ENCODE measurements around the gene PDX1. TPM values are rescaled to one million over a fixed set of nuclear protein-coding genes. Genes with fewer than 3 reads are reported as not detected.

PDX1 gene
- not detected for total RNA-seq

DNA sequence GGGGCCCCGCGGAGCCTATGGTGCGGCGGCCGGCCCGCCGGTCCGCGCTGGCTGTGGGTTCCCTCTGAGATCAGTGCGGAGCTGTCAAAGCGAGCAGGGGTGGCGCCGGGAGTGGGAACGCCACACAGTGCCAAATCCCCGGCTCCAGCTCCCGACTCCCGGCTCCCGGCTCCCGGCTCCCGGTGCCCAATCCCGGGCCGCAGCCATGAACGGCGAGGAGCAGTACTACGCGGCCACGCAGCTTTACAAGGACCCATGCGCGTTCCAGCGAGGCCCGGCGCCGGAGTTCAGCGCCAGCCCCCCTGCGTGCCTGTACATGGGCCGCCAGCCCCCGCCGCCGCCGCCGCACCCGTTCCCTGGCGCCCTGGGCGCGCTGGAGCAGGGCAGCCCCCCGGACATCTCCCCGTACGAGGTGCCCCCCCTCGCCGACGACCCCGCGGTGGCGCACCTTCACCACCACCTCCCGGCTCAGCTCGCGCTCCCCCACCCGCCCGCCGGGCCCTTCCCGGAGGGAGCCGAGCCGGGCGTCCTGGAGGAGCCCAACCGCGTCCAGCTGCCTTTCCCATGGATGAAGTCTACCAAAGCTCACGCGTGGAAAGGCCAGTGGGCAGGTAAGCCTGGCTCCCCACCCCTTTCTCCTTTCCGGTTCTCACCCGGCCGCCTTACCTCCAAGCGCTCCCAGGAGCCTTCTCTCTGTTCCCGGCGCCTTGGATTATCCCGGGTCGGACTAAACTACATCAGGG is at the start of gene PDX1:
Gene PDX1, plus strand, starts transcription at position 67 of the 743 bp plus-strand sequence. Its CDS starts 139 bp downstream, at position 206.
- TF ChIP-seq, protein P1, sequence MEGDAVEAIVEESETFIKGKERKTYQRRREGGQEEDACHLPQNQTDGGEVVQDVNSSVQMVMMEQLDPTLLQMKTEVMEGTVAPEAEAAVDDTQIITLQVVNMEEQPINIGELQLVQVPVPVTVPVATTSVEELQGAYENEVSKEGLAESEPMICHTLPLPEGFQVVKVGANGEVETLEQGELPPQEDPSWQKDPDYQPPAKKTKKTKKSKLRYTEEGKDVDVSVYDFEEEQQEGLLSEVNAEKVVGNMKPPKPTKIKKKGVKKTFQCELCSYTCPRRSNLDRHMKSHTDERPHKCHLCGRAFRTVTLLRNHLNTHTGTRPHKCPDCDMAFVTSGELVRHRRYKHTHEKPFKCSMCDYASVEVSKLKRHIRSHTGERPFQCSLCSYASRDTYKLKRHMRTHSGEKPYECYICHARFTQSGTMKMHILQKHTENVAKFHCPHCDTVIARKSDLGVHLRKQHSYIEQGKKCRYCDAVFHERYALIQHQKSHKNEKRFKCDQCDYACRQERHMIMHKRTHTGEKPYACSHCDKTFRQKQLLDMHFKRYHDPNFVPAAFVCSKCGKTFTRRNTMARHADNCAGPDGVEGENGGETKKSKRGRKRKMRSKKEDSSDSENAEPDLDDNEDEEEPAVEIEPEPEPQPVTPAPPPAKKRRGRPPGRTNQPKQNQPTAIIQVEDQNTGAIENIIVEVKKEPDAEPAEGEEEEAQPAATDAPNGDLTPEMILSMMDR (IDR thresholded peaks at IDR 0.05), result no peak
- TF ChIP-seq POLR2A (IDR thresholded peaks at IDR 0.05), result no peak
- H3K27me3 ChIP-seq, result peaks cover 45 to 100% (median 69%) of the 10 kb centered on the region in 4 donors
- no peaks in the 10 kb centered on the region for H3K9me3 ChIP-seq
- no peak for DNase-seq
- intact Hi-C loops (cut with DNase I), result no loop called here
- no peaks in the 10 kb centered on the region for H3K36me3 ChIP-seq
- WGBS, 2 donors, result 0 to 4% methylated on average over 4 to 10 of the region's 76 CpGs
- H3K4me3 ChIP-seq, result peak within 1 kb of the TSS; percentile 19 to 60 (median 32)
- H3K4me1 ChIP-seq, result peaks cover 29 to 66% (median 30%) of the 10 kb centered on the region in 3 donors
- no peak within 1 kb of the TSS for H3K27ac ChIP-seq

GRCh38 chr13:27878274-27878673 is 41.5 kb upstream of the PDX1 start:
- H3K9me3 ChIP-seq, result no peaks in the 10 kb centered on the region
- no peak overlapping the region for H3K4me3 ChIP-seq
- no peaks in the 10 kb centered on the region for H3K36me3 ChIP-seq
- DNase-seq, result no peak
- H3K27me3 ChIP-seq, result peaks cover 0 to 87% (median 0%) of the 10 kb centered on the region in 4 donors
- no peak overlapping the region for H3K27ac ChIP-seq
- no peaks in the 10 kb centered on the region for H3K4me1 ChIP-seq
- TF ChIP-seq, protein P1 (IDR thresholded peaks at IDR 0.05), result no peak
- intact Hi-C loops (cut with DNase I), result no loop called here
- WGBS, 2 donors, result 81 to 84% methylated on average over 5 of the region's 5 CpGs

DNA sequence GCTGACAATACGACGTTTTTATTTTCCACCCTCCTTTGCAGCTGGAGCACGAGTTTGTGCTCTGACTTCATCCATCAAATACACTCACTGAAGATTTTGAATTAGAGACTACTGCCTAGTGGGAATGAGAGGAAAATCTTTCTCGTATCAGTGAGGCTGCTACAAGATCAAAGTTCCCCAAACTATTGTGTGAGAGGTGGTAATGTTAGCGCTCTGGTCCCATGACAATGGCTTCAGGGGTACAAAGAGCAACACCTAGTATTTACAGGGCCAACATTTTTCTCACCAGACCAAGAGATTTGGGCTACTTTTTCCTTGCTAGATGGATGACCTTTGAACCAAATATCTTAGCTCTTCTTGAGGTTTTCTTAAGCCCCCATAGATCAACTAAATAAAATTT is 30.3 kb upstream of the PDX1 start:
- TF ChIP-seq, protein P1 (IDR thresholded peaks at IDR 0.05), result no peak
- no peak for TF ChIP-seq POLR2A (IDR thresholded peaks at IDR 0.05)
- no peaks in the 10 kb centered on the region for H3K36me3 ChIP-seq
- no peak overlapping the region for H3K27ac ChIP-seq
- 19 to 23% methylated on average over 5 of the region's 5 CpGs for WGBS, 2 donors
- intact Hi-C loops (cut with DNase I), result no loop called here
- H3K4me3 ChIP-seq, result no peak overlapping the region
- no peaks in the 10 kb centered on the region for H3K4me1 ChIP-seq
- no peak for DNase-seq
- peaks cover 0 to 38% (median 0%) of the 10 kb centered on the region in 4 donors for H3K27me3 ChIP-seq
- H3K9me3 ChIP-seq, result peaks cover 0 to 5% (median 0%) of the 10 kb centered on the region in 3 donors

DNA sequence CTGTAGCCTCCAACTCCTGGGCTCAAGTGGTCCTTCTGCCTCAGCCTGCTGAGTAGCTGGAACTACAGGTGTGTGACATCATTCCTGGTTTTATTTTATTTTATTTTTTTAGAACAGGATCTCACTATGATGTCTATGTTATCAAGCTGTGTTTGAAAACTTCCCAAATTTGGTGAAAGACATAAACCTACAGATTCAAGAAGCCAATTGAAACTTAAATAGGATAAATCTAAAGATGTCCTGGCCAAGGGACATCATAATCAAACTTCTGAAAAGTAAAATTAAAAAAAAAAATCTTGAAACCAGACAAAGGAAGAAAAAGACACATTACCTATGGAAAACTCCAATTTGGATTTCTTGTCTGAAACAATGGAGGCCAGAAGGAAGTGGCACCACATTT is 23.1 kb upstream of the PDX1 start:
- H3K36me3 ChIP-seq, result no peaks in the 10 kb centered on the region
- H3K4me1 ChIP-seq, result no peaks in the 10 kb centered on the region
- no peak for DNase-seq
- H3K27ac ChIP-seq, result no peak overlapping the region
- no peak for TF ChIP-seq POLR2A (IDR thresholded peaks at IDR 0.05)
- TF ChIP-seq, protein P1 (IDR thresholded peaks at IDR 0.05), result no peak
- intact Hi-C loops (cut with DNase I), result no loop called here
- peaks cover 0 to 50% (median 0%) of the 10 kb centered on the region in 4 donors for H3K27me3 ChIP-seq
- H3K4me3 ChIP-seq, result no peak overlapping the region
- H3K9me3 ChIP-seq, result peaks cover 0 to 5% (median 0%) of the 10 kb centered on the region in 3 donors

GRCh38 chr13:27904719-27905118 is 15.1 kb upstream of the PDX1 start:
- Histone ChIP-seq H3K4me1 (no peaks in the 10 kb centered on the region), H3K9me3 (no peaks in the 10 kb centered on the region), H3K36me3 (no peaks in the 10 kb centered on the region), H3K27ac (no peak overlapping the region), H3K4me3 (no peak overlapping the region), H3K27me3 (peaks cover 0 to 97% (median 2%) of the 10 kb centered on the region in 4 donors)
- TF ChIP-seq, protein P1 (IDR thresholded peaks at IDR 0.05), result no peak
- no peak for TF ChIP-seq POLR2A (IDR thresholded peaks at IDR 0.05)
- DNase-seq, result no peak
- 72 to 89% methylated on average over 3 of the region's 3 CpGs for WGBS, 2 donors
- intact Hi-C loops (cut with DNase I), result no loop called here
